ENCODE measurements around the gene USP9Y.

Gene USP9Y

DNA sequence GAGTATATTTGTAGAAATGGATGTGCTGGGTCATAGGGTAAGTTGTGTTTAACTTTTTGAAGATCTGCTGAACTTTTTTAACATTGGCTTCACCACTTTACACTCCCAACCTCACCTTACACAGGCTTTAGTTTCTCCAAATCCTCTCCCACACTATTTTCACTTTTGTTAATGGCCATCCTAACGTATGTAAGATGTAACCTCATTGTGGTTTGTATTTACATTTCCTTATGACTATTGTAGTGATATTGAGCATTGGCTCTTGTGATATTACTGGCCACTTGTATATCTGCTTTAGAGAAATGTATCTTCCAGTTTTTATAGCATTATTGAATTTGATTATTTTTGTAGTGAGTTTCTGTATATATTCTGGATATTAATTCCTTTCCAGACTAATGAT, 93.0 kb downstream of the USP9Y start:
- H3K4me2 ChIP-seq (ENCODE audit: low read depth, low read length, poor library complexity, severe bottlenecking), result no peak overlapping the region
- H3K9me2 ChIP-seq (replicated peaks; ENCODE audit: insufficient read depth, low read length), result no peaks in the 10 kb centered on the region
- no peak overlapping the region for H3K27ac ChIP-seq (ENCODE audit: low read depth, low read length)
- H4K20me1 ChIP-seq (ENCODE audit: low read depth, low read length), result no peaks in the 10 kb centered on the region
- H3K27me3 ChIP-seq (ENCODE audit: low read length), result no peaks in the 10 kb centered on the region
- TF ChIP-seq EZH2phosphoT487 (conservative IDR thresholded peaks at IDR 0.05; ENCODE audit: low read length), result no peak
- TF ChIP-seq, protein P1, sequence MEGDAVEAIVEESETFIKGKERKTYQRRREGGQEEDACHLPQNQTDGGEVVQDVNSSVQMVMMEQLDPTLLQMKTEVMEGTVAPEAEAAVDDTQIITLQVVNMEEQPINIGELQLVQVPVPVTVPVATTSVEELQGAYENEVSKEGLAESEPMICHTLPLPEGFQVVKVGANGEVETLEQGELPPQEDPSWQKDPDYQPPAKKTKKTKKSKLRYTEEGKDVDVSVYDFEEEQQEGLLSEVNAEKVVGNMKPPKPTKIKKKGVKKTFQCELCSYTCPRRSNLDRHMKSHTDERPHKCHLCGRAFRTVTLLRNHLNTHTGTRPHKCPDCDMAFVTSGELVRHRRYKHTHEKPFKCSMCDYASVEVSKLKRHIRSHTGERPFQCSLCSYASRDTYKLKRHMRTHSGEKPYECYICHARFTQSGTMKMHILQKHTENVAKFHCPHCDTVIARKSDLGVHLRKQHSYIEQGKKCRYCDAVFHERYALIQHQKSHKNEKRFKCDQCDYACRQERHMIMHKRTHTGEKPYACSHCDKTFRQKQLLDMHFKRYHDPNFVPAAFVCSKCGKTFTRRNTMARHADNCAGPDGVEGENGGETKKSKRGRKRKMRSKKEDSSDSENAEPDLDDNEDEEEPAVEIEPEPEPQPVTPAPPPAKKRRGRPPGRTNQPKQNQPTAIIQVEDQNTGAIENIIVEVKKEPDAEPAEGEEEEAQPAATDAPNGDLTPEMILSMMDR (IDR thresholded peaks at IDR 0.05; ENCODE audit: insufficient read depth, low read length, poor library complexity, severe bottlenecking), result no peak
- H3K4me3 ChIP-seq (ENCODE audit: insufficient read depth, low read length, poor library complexity, severe bottlenecking), result no peak overlapping the region
- H3F3A ChIP-seq (ENCODE audit: insufficient read depth), result no peaks in the 10 kb centered on the region
- H3K9ac ChIP-seq (ENCODE audit: low read length), result no peak overlapping the region
- no peak overlapping the region for H2AFZ ChIP-seq (ENCODE audit: low read depth, low read length, severe bottlenecking)
- H3K9me3 ChIP-seq (ENCODE audit: insufficient read depth, low read length), result no peaks in the 10 kb centered on the region
- no peaks in the 10 kb centered on the region for H3K79me2 ChIP-seq (ENCODE audit: insufficient read depth, low read length)
- H3K36me3 ChIP-seq (ENCODE audit: low read length), result no peaks in the 10 kb centered on the region

DNA sequence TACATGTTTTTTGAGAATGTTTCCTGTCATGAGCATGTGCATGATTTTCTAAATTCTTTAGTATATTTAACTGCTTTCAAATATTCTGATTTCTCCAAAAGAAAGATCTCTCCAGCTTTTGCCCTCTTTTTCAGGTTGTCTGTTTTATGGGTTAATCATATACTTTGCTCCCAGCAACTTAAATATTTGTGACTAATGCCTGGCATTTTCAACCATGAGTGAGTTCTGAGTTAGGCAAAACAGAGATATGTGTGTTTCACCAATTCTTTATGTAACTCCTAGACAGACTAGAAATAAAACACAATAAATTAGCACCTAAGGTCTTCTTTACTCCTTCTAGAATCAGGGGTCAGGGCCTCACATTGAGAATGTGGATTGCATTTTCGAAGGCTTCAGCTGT, 107.0 kb downstream of the USP9Y start:
- Histone ChIP-seq H3K36me3 (ENCODE audit: low read length) (no peaks in the 10 kb centered on the region), H3K4me2 (ENCODE audit: low read depth, low read length, poor library complexity, severe bottlenecking) (no peak overlapping the region), H2AFZ (ENCODE audit: low read depth, low read length, severe bottlenecking) (no peak overlapping the region), H3K9ac (ENCODE audit: low read length) (no peak overlapping the region), H3K79me2 (ENCODE audit: insufficient read depth, low read length) (no peaks in the 10 kb centered on the region), H3K9me2 (replicated peaks; ENCODE audit: insufficient read depth, low read length) (no peaks in the 10 kb centered on the region), H3K9me3 (ENCODE audit: insufficient read depth, low read length) (no peaks in the 10 kb centered on the region), H3F3A (ENCODE audit: insufficient read depth) (no peaks in the 10 kb centered on the region), H3K27ac (ENCODE audit: low read depth, low read length) (no peak overlapping the region), H3K27me3 (ENCODE audit: low read length) (no peaks in the 10 kb centered on the region), H4K20me1 (ENCODE audit: low read depth, low read length) (no peaks in the 10 kb centered on the region), H3K4me3 (ENCODE audit: insufficient read depth, low read length, poor library complexity, severe bottlenecking) (no peak overlapping the region)
- TF ChIP-seq EZH2phosphoT487 (conservative IDR thresholded peaks at IDR 0.05; ENCODE audit: low read length), result no peak
- TF ChIP-seq, protein P1 (IDR thresholded peaks at IDR 0.05; ENCODE audit: insufficient read depth, low read length, poor library complexity, severe bottlenecking), result no peak

DNA sequence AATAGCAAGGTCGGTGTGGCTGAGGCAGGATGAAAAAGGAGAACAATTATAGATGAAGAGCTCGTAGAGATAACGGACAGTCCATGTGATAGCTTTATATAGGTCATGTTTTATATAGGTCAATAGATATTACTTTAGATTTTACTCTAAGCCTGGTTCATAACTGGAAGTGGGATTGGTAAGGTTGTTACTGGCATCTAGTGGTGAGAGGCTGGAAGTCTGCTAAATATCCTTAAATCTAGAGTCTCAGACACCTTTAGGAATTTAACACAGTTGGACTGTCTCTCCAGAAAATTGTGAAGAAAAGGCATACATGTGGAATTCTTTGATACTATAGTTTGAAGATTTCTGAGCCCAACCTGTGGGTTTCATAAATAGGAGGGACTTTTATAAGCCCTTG, 108.0 kb downstream of the USP9Y start:
- Histone ChIP-seq H4K20me1 (ENCODE audit: low read depth, low read length) (no peaks in the 10 kb centered on the region), H3K4me2 (ENCODE audit: low read depth, low read length, poor library complexity, severe bottlenecking) (no peak overlapping the region), H3K36me3 (ENCODE audit: low read length) (no peaks in the 10 kb centered on the region), H3K9me2 (replicated peaks; ENCODE audit: insufficient read depth, low read length) (no peaks in the 10 kb centered on the region), H3F3A (ENCODE audit: insufficient read depth) (no peaks in the 10 kb centered on the region), H2AFZ (ENCODE audit: low read depth, low read length, severe bottlenecking) (no peak overlapping the region), H3K9ac (ENCODE audit: low read length) (no peak overlapping the region), H3K9me3 (ENCODE audit: insufficient read depth, low read length) (no peaks in the 10 kb centered on the region), H3K4me3 (ENCODE audit: insufficient read depth, low read length, poor library complexity, severe bottlenecking) (no peak overlapping the region), H3K79me2 (ENCODE audit: insufficient read depth, low read length) (no peaks in the 10 kb centered on the region), H3K27me3 (ENCODE audit: low read length) (no peaks in the 10 kb centered on the region), H3K27ac (ENCODE audit: low read depth, low read length) (no peak overlapping the region)
- TF ChIP-seq, protein P1 (IDR thresholded peaks at IDR 0.05; ENCODE audit: insufficient read depth, low read length, poor library complexity, severe bottlenecking), result no peak
- no peak for TF ChIP-seq EZH2phosphoT487 (conservative IDR thresholded peaks at IDR 0.05; ENCODE audit: low read length)

All from SU-DHL-6 (cell line).